Stimulated activated CD4-positive, alpha-beta T cell treated with anti-CD3 and anti-CD28 coated beads, Interleukin-1b, Interleukin-23, amount 100 ng/mL, for 1 hour (primary cell): Measurements from ENCODE around the gene PRKG1.
"Not testable (repeated sequence)": the region's sequence is repeated elsewhere in the genome, so short reads cannot be mapped to it uniquely, and the experiment has no call there.

Experiments used
- DNase-seq, 2 donors: peaks; one replicate each; pipeline ENCODE4 v3.0.0-alpha.2; 2020; ENCODE audit warnings: low read depth in 2 of 2

Gene PRKG1

GRCh38 chr10:51653025-51653424 lies 578.7 kb downstream of the PRKG1 start:
- no peak for DNase-seq

- DNase-seq: no peak
Observed at GRCh38 chr10:51654918-51655317, 580.6 kb downstream of the PRKG1 start.

- DNase-seq: no peak
Observed at GRCh38 chr10:51656503-51656902, 582.2 kb downstream of the PRKG1 start.

- no peak for DNase-seq
Observed at GRCh38 chr10:51658000-51658399, 583.7 kb downstream of the PRKG1 start.

- DNase-seq: no peak
Observed at GRCh38 chr10:51659344-51659743, 585.1 kb downstream of the PRKG1 start.

GRCh38 chr10:51663086-51663485 lies 588.8 kb downstream of the PRKG1 start:
- DNase-seq: no peak

GRCh38 chr10:51666456-51666855 lies 592.2 kb downstream of the PRKG1 start:
- no peak for DNase-seq

- no peak for DNase-seq
Observed at GRCh38 chr10:51667678-51668335, 593.5 kb downstream of the PRKG1 start.

GRCh38 chr10:51668336-51668689 lies 594.0 kb downstream of the PRKG1 start:
- DNase-seq: no peak

GRCh38 chr10:51669041-51669440 lies 594.8 kb downstream of the PRKG1 start:
- no peak for DNase-seq

- DNase-seq: no peak
Observed at GRCh38 chr10:51672039-51672535, 597.8 kb downstream of the PRKG1 start.

GRCh38 chr10:51675088-51675487 lies 600.8 kb downstream of the PRKG1 start:
- no peak for DNase-seq

GRCh38 chr10:51679841-51680240 lies 605.6 kb downstream of the PRKG1 start:
- no peak for DNase-seq

- DNase-seq: no peak
Observed at GRCh38 chr10:51683031-51683691, 608.9 kb downstream of the PRKG1 start.

GRCh38 chr10:51685768-51686167 lies 611.5 kb downstream of the PRKG1 start:
- DNase-seq: no peak

- no peak for DNase-seq
Observed at GRCh38 chr10:51687296-51687695, 613.0 kb downstream of the PRKG1 start.

GRCh38 chr10:51688826-51689225 lies 614.5 kb downstream of the PRKG1 start:
- DNase-seq: not testable (repeated sequence)

GRCh38 chr10:51689536-51689935 lies 615.2 kb downstream of the PRKG1 start:
- no peak for DNase-seq

- no peak for DNase-seq
Observed at GRCh38 chr10:51691135-51691534, 616.8 kb downstream of the PRKG1 start.

GRCh38 chr10:51694086-51694768 lies 619.9 kb downstream of the PRKG1 start:
- no peak for DNase-seq

GRCh38 chr10:51696251-51696650 lies 622.0 kb downstream of the PRKG1 start:
- DNase-seq: no peak

- DNase-seq: no peak
Observed at GRCh38 chr10:51698473-51699063, 624.3 kb downstream of the PRKG1 start.

- DNase-seq: no peak
Observed at GRCh38 chr10:51699145-51699474, 624.8 kb downstream of the PRKG1 start.
